ENCODE measurements around the gene CYP3A7. TPM values are rescaled to one million over a fixed set of nuclear protein-coding genes. Genes with fewer than 3 reads are reported as not detected.

CYP3A7 gene
- total and polyA plus RNA-seq, 2 of the 13 experiments (the other 11 are each of a cell fraction or from before 2014, with no cell fraction given) = 5.8 to 6.4 TPM

- TF ChIP-seq PHF21A (CRISPR knock-in tag; IDR thresholded peaks at IDR 0.05) (peak; percentile 74; the same call in 1 of the 2 replicates), PCBP2 (optimal IDR thresholded peaks at IDR 0.05; ENCODE audit: low read depth, low read length, poor library complexity, severe bottlenecking) (no peak), HNF1A (IDR thresholded peaks at IDR 0.05; ENCODE audit: low read depth) (peak; percentile 89), HNF1A (CRISPR knock-in tag; IDR thresholded peaks at IDR 0.05; ENCODE audit: borderline replicate concordance) (peak; percentile 87; the same call in 1 of the 2 replicates), TAF1 (CRISPR knock-in tag; IDR thresholded peaks at IDR 0.05) (no peak), KLF6 (CRISPR knock-in tag; IDR thresholded peaks at IDR 0.05) (no peak), POGZ (CRISPR knock-in tag; IDR thresholded peaks at IDR 0.05) (no peak), ZNF446 (CRISPR knock-in tag; IDR thresholded peaks at IDR 0.05) (no peak), ZNF790 (CRISPR knock-in tag; IDR thresholded peaks at IDR 0.05; ENCODE audit: borderline replicate concordance) (no peak), ZNF3 (CRISPR knock-in tag; IDR thresholded peaks at IDR 0.05) (peak; percentile 84; the same call in 1 of the 2 replicates), ZNF20 (CRISPR knock-in tag; IDR thresholded peaks at IDR 0.05) (0 out of 2 replicates have a peak, but pooled peaks have one; percentile 17), ZNF317 (CRISPR knock-in tag; IDR thresholded peaks at IDR 0.05) (no peak; the same call in 1 of the 2 replicates), CREM (IDR thresholded peaks at IDR 0.05) (peak; percentile 76), CREM (CRISPR knock-in tag; IDR thresholded peaks at IDR 0.05) (no peak), E2F5 (CRISPR knock-in tag; conservative IDR thresholded peaks at IDR 0.05) (no peak), NFE2 (CRISPR knock-in tag; IDR thresholded peaks at IDR 0.05) (no peak), AGO1 (IDR thresholded peaks at IDR 0.05; ENCODE audit: low read depth, low read length, poor library complexity, severe bottlenecking) (no peak), THAP9 (CRISPR knock-in tag; IDR thresholded peaks at IDR 0.05; ENCODE audit: borderline replicate concordance) (no peak), NR2F2 (IDR thresholded peaks at IDR 0.05; ENCODE audit: borderline replicate concordance, low read depth) (peak; percentile 62; the same call in 1 of the 2 replicates), MAZ (IDR thresholded peaks at IDR 0.05; ENCODE audit: borderline replicate concordance, low read depth, low read length) (no peak), MAZ (CRISPR knock-in tag; IDR thresholded peaks at IDR 0.05; ENCODE audit: low read depth) (no peak), ZNF776 (CRISPR knock-in tag; IDR thresholded peaks at IDR 0.05) (no peak), ZBTB7B (CRISPR knock-in tag; IDR thresholded peaks at IDR 0.05) (peak; percentile 61), PITX1 (CRISPR knock-in tag; IDR thresholded peaks at IDR 0.05) (no peak)
Measured at GRCh38 chr7:99694201-99694911, 40.6 kb downstream of the CYP3A7 start (continued).
